SU-DHL-6 (cell line): Measurements from ENCODE around the gene ATMIN.

Source experiments
- CTCF ChIP-seq: fragments of 200-600 bp; sonication (generic); IDR thresholded peaks from one replicate; pipeline ENCODE4 v1.5.1; 2017; ENCODE audit warnings: antibody characterized with exemption, mild to moderate bottlenecking, low read length, moderate library complexity; ENCODE audit not compliant: insufficient read depth, poor library complexity, severe bottlenecking
- EZH2phosphoT487 ChIP-seq: fragments of 200-600 bp; sonication (generic), shearing (Covaris generic); conservative IDR thresholded peaks from 2 replicates; pipeline ENCODE4 v1.6.1; 2018; ENCODE audit warnings: mild to moderate bottlenecking, antibody characterized with exemption, low read length, moderate library complexity, mixed read lengths

DNA sequence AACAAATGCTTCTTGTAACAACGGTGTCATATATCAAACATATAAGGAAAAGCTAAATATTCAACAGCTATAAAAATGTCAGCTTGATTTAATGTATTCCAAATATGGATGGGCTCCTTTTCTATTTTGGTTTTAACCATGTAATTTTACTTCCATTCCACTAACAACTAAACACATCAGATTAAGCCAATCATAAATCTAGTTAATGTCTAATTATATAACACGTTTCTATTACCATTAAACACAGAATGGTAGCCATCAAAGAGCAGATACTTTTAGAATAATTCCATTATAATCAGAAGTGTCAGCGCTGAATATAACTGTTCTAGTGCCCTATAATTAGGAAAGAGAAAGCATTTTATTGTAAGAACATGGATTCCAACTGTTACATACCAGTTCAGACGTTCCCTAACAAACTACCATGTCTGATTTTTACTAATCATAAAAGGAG is 38.9 kb upstream of the ATMIN start:
- no peak for TF ChIP-seq CTCF
- TF ChIP-seq EZH2phosphoT487, result no peak
